ENCODE data around the gene GPD1. TPM values are rescaled to one million over a fixed set of nuclear protein-coding genes. Genes with fewer than 3 reads are reported as not detected.
A peak's percentile ranks its signal among the peaks of the same experiment; 100 is the strongest.

Gene GPD1
- total and polyA plus RNA-seq, 9 of the 15 experiments (the other 6 are each of a cell fraction or from before 2014, with no cell fraction given), result 0.13 to 1.00 (median 0.55) TPM

DNA sequence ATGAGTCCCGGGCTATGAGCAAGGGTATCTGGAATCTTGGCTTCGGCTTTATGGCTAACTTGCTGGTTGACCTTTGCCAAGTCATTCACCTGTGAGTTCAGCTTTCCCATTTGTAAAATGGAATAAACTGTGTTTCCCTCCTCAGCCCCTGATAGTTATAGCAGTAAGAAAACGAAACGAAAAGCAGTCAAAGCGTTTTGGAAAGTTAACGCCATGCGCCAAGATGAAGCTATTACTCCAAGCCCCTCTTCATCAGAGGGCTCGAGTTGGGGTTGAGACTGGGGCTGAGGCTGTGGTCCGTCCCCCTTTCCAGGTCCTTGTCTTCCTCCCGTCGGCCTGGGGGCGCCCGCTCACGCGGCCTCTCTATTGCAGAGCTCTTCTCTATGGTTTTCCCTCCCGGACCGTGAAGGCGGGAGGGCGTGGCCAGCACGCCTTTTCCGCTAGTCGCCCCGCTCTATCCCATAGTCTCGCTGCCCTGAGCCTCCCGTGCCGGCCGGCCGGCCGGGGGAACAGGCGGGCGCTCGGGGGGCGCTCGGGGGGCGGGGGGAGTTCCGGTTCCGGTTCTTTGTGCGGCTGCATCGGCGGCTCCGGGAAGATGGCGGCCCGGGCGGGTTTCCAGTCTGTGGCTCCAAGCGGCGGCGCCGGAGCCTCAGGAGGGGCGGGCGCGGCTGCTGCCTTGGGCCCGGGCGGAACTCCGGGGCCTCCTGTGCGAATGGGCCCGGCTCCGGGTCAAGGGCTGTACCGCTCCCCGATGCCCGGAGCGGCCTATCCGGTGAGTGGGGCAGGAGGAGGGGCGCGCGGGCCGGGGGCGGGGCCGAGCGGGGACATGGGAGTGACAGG lies 18.8 kb upstream of the GPD1 start, which contains the start of gene SMARCD1 (continued):
- TF ChIP-seq ZBTB12 (CRISPR knock-in tag; IDR thresholded peaks at IDR 0.05), result no peak
- no peak for TF ChIP-seq ZNF696 (CRISPR knock-in tag; conservative IDR thresholded peaks at IDR 0.05)
- TF ChIP-seq ZHX1 (conservative IDR thresholded peaks at IDR 0.05; ENCODE audit: low read length), result no peak
- TF ChIP-seq TEAD4 (IDR thresholded peaks at IDR 0.05; ENCODE audit: low read length), result no peak
- TF ChIP-seq TEAD4 (CRISPR knock-in tag; IDR thresholded peaks at IDR 0.05; ENCODE audit: borderline replicate concordance), result no peak
- no peak for TF ChIP-seq HIVEP1 (CRISPR knock-in tag; IDR thresholded peaks at IDR 0.05)
- TF ChIP-seq CREB1 (IDR thresholded peaks at IDR 0.05), result peak; percentile 37; the same call in 1 of the 2 replicates
- TF ChIP-seq CREB1 (CRISPR knock-in tag; IDR thresholded peaks at IDR 0.05), result no peak
- TF ChIP-seq, protein P1, sequence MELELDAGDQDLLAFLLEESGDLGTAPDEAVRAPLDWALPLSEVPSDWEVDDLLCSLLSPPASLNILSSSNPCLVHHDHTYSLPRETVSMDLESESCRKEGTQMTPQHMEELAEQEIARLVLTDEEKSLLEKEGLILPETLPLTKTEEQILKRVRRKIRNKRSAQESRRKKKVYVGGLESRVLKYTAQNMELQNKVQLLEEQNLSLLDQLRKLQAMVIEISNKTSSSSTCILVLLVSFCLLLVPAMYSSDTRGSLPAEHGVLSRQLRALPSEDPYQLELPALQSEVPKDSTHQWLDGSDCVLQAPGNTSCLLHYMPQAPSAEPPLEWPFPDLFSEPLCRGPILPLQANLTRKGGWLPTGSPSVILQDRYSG (tag; conservative IDR thresholded peaks at IDR 0.05; ENCODE audit: low read depth), result no peak
- no peak for TF ChIP-seq ZNF324 (CRISPR knock-in tag; IDR thresholded peaks at IDR 0.05)
- TF ChIP-seq ZNF707 (CRISPR knock-in tag; conservative IDR thresholded peaks at IDR 0.05), result no peak
- no peak for TF ChIP-seq ZNF780A (CRISPR knock-in tag; IDR thresholded peaks at IDR 0.05)
- TF ChIP-seq L3MBTL2 (IDR thresholded peaks at IDR 0.05), result peak; percentile 48
- no peak for TF ChIP-seq ZNF3 (CRISPR knock-in tag; IDR thresholded peaks at IDR 0.05)
- TF ChIP-seq MAFF (IDR thresholded peaks at IDR 0.05; ENCODE audit: low read length), result no peak; the same call in 1 of the 2 replicates
- TF ChIP-seq ZNF24 (IDR thresholded peaks at IDR 0.05), result peak; percentile 45; the same call in 1 of the 2 replicates
- peak; percentile 5 for TF ChIP-seq CCNT2 (IDR thresholded peaks at IDR 0.05; ENCODE audit: borderline replicate concordance, extremely low read depth, insufficient read length, low read depth, low read length)
- no peak for TF ChIP-seq ZNF75A (CRISPR knock-in tag; IDR thresholded peaks at IDR 0.05)
- no peak for TF ChIP-seq MCM2 (IDR thresholded peaks at IDR 0.05; ENCODE audit: low read depth)
- TF ChIP-seq HES1 (IDR thresholded peaks at IDR 0.05; ENCODE audit: low read depth), result no peak
